GM21723 (cell line): Measurements from ENCODE around the gene FETUB.

Source experiments
- ATAC-seq: cut with Tn5 transposase; IDR thresholded peaks from one replicate; pipeline ENCODE4 v1.9.1; 2021; ENCODE audit warnings: mild to moderate bottlenecking, moderate library complexity; ENCODE audit not compliant: unreplicated experiment

The FETUB gene

GRCh38 chr3:186612721-186613636, 27.2 kb upstream of the FETUB start, which contains the start of gene AHSG:
TSS of gene AHSG (plus strand) at chr3:186613060. CDS start at chr3:186613142, 82 bp downstream.
- no peak for ATAC-seq

- ATAC-seq: no peak
Measured at GRCh38 chr3:186613637-186614265, 26.4 kb upstream of the FETUB start.

DNA sequence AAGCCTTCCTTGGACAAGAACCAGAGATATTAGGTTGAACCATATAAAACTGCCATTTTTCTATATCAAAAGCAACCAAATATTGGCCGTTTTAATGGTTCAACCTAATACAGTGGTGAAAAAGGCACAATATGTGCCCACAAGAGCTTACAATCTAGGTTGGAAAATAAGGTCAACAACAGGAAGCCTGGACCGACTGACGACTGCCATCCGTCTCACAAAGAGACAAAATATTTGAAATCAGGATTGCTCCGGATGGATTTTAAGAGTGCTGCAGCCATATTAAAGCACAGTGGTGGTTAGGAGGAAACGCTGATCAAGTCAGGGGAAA, 26.0 kb upstream of the FETUB start:
- no peak for ATAC-seq

- no peak for ATAC-seq
Measured at GRCh38 chr3:186614597-186615483, 25.4 kb upstream of the FETUB start.

DNA sequence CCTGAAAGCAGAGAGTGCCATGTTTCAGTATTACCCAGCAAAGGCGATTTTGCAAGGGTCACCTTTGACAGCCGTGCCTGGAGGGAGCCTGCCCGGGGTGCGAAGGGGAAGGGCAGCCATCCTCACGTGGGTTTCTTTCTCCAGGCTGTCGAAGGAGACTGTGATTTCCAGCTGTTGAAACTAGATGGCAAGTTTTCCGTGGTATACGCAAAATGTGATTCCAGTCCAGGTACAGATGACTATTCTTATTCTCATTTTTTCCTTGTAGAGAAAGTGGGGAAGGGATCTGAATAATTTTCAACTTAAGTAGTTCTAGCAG, 23.9 kb upstream of the FETUB start:
- ATAC-seq: no peak

DNA sequence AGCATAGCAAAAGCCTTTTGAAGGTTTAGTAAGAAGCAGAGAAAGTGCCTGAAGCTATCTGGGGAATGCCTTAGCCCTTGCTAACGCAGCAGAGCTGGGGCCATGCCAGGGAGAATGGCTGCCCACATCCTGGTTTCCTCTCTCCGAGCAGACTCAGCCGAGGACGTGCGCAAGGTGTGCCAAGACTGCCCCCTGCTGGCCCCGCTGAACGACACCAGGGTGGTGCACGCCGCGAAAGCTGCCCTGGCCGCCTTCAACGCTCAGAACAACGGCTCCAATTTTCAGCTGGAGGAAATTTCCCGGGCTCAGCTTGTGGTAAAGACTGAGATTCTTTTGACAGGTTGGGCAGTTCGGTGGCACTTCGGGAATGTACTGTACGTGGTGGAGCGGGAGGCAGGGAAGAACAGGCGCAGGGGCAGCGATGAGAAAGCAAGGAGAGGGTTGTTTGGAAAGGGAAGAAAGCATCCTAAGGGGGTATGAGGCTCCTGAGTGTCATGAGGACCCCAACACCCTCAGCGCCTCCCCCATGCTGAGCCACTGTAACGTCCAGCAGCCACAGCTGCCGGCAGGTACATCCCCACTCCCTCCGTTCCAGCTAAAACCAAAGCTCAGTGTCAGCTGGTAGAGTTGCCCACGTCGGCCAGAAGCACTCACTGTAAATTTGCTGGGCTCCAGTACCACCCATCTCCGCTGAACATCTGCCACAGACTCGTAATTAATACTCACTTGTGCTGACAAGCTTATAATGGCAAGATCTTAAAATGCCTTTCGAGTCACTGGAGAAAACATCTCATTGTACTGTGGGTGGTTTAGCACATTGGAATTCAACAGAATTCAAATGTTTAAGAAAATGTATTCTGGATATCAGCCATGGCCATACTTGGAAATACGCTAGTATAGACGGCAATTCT, 22.9 kb upstream of the FETUB start:
- ATAC-seq: peak; percentile 95

GRCh38 chr3:186618318-186618938, 21.8 kb upstream of the FETUB start:
- no peak for ATAC-seq

DNA sequence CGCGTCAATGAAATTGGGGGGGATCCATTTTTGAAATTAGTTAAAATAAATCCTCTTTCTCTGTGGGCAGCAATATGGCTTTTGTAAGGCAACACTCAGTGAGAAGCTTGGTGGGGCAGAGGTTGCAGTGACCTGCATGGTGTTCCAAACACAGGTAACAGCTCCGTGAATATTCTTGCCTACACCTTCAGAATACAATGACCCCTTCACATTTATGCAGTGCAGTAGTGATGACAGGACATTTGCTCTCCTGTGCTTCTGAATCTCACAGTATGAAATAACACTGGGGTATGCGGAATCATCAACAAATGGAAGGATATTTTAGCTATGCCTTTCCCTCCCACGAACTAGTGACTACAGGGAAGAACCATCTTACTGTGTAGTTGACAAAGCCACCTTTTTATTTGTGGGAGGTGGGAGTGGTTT, 20.4 kb upstream of the FETUB start:
- no peak for ATAC-seq

- no peak for ATAC-seq
Measured at GRCh38 chr3:186620213-186621092, 19.7 kb upstream of the FETUB start.

DNA sequence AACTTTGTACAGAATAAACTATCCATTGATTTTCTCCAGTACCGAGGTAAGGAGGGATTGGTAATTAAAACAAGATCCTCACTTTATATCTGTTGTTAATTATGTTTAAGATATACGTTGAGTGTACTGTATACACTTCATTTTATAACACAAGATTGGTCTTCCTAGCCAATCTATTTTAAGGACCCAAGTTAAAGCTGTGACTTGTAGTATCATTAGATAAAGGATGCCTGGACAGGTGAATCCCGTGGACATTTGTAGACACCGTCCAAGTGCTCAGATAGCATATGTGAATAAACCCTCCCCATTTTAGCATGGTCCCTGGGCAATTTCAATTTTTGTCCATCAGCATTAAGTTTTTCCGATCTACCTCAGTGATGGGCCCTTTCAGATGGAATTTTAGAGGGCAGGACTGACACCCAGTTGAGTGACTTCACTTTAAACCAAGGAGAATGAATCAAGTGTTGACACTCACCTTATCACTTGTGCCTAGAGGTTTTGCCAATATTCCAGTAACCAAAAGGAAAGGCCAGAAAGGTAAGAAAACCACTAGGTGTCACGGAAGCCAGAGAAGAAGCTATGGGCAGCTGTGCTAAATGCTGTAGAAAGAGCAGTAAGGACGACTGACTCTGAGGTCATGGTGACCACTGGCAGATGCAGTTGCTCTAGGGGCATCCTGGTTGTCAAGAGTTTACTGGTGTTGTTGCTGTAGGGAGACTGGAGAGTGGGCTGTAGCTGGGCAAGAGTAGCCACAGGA, 18.1 kb upstream of the FETUB start:
- ATAC-seq: no peak

DNA sequence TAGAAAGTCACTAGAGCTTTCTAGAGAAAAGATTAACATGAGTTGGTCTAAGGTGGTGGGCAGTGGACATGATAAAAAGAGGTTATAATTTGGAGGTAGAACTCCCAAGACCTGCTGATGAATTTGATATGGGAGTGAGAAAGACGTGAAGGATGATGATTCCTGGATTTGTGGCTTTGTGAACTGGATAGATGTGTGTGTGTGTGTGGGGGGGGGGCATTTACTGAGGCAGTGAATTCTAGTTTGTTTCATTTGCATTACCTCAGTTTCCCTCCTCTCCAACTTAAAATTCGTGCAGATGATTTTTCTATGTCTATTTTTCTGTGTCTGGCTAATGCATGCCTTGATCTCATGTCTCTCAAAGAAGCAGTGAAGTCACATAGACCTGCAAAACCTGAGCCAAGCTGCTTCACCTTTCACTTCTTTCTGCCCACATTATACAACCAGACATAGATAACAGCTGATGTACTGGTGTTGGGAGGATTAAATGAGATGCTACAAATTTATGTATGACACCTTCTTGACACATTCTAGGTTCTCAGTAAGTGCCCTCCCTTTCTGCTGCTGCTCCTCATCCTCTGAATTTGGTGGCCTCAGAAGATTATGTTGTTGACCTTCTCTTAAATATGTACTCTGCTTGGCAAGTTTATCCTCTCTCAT, 17.4 kb upstream of the FETUB start:
- no peak for ATAC-seq

- no peak for ATAC-seq
Measured at GRCh38 chr3:186624598-186624997, 15.6 kb upstream of the FETUB start.

GRCh38 chr3:186625600-186626042, 14.6 kb upstream of the FETUB start:
- ATAC-seq: no peak

DNA sequence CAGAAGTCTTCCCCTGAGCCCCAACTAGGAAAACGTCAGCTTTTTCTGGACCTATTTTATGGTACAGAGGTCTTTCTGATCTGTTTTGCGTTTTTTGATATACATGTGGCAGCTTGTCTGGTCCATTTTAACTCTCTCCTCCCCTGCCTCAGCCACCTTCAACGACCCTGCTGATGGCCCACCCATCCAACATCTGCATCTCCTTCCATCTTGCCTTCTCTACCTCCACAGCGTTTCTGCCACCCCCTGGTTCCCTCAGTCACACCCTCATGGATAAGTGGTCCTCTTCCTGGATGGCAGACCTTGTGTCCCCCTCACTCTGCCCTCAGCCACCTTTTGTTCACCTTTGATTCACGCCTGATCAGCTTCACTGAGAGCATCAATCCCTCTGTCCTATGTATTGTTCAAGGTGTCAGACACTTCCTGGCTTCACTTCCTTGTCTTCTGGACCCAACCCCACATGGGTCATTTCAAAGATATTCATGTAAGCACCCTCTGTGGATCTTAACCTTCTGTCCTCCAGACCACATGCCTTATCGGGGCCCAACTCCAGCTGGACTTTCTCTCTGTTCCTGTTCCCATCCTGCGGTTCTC, 13.8 kb upstream of the FETUB start:
- no peak for ATAC-seq

- ATAC-seq: no peak
Measured at GRCh38 chr3:186627852-186628414, 12.3 kb upstream of the FETUB start.

DNA sequence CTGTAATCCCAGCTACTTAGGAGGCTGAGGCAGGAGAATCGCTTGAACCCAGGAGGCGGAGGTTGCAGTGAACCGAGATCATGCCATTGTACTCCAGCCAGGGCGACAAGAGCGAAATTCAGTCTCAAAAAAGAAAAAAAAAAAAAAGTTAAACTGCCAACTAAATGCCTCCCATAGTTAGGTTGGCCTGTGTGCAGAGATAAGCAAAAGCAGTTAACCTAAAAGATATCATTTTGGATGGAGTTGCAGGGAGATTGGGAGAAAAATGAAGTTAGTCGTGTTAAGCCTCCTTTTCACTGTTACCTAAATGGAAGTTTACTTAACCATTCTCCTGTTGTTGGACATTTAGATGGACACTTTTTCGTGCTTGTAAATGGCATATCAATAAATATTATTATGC, 11.4 kb upstream of the FETUB start:
- no peak for ATAC-seq
